Measurements from ENCODE around the gene ITGBL1.

The ITGBL1 gene

GRCh38 chr13:101590479-101590878 lies 138.0 kb downstream of the ITGBL1 start:
- Histone ChIP-seq H3K4me1 (ENCODE audit: control insufficient read depth, insufficient read depth, low read length) (no peaks in the 10 kb centered on the region), H3K36me3 (ENCODE audit: control insufficient read depth, insufficient read depth, low read length) (no peaks in the 10 kb centered on the region), H3K4me3 (ENCODE audit: low read length) (no peak overlapping the region), H3K27me3 (ENCODE audit: control insufficient read depth, insufficient read depth, low read length) (no peaks in the 10 kb centered on the region), H3K9me3 (ENCODE audit: control insufficient read depth, insufficient read depth, low read length) (no peaks in the 10 kb centered on the region), H3K27ac (ENCODE audit: low read length) (no peak overlapping the region)
- WGBS (ENCODE audit: insufficient coverage, insufficient read length), result no CpG with 5 or more reads among the region's 4 CpGs
- no peak for DNase-seq (ENCODE audit: low read depth, low spot score)

- no peak overlapping the region for H3K27ac ChIP-seq (ENCODE audit: low read length)
- H3K4me3 ChIP-seq (ENCODE audit: low read length), result no peak overlapping the region
- H3K27me3 ChIP-seq (ENCODE audit: control insufficient read depth, insufficient read depth, low read length), result no peaks in the 10 kb centered on the region
- H3K9me3 ChIP-seq (ENCODE audit: control insufficient read depth, insufficient read depth, low read length), result no peaks in the 10 kb centered on the region
- no peaks in the 10 kb centered on the region for H3K36me3 ChIP-seq (ENCODE audit: control insufficient read depth, insufficient read depth, low read length)
- no CpG with 5 or more reads among the region's 5 CpGs for WGBS (ENCODE audit: insufficient coverage, insufficient read length)
- no peak for DNase-seq (ENCODE audit: low read depth, low spot score)
- no peaks in the 10 kb centered on the region for H3K4me1 ChIP-seq (ENCODE audit: control insufficient read depth, insufficient read depth, low read length)
Measured at GRCh38 chr13:101594936-101595335, 142.5 kb downstream of the ITGBL1 start.

- WGBS (ENCODE audit: insufficient coverage, insufficient read length), result no CpG with 5 or more reads among the region's 4 CpGs
Measured at GRCh38 chr13:101596803-101597202, 144.3 kb downstream of the ITGBL1 start.

GRCh38 chr13:101611491-101612475 lies 159.3 kb downstream of the ITGBL1 start:
- no peaks in the 10 kb centered on the region for H3K9me3 ChIP-seq (ENCODE audit: control insufficient read depth, insufficient read depth, low read length)
- H3K36me3 ChIP-seq (ENCODE audit: control insufficient read depth, insufficient read depth, low read length), result no peaks in the 10 kb centered on the region
- no peaks in the 10 kb centered on the region for H3K27me3 ChIP-seq (ENCODE audit: control insufficient read depth, insufficient read depth, low read length)
- H3K27ac ChIP-seq (ENCODE audit: low read length), result no peak overlapping the region
- H3K4me1 ChIP-seq (ENCODE audit: control insufficient read depth, insufficient read depth, low read length), result no peaks in the 10 kb centered on the region
- no peak overlapping the region for H3K4me3 ChIP-seq (ENCODE audit: low read length)
- no CpG with 5 or more reads among the region's 5 CpGs for WGBS (ENCODE audit: insufficient coverage, insufficient read length)
- no peak for DNase-seq (ENCODE audit: low read depth, low spot score)

More at GRCh38 chr13:101596803-101597202, 144.3 kb downstream of the ITGBL1 start:
- no peak overlapping the region for H3K27ac ChIP-seq (ENCODE audit: low read length)
- H3K27me3 ChIP-seq (ENCODE audit: control insufficient read depth, insufficient read depth, low read length), result no peaks in the 10 kb centered on the region
- no peak for DNase-seq (ENCODE audit: low read depth, low spot score)
- H3K36me3 ChIP-seq (ENCODE audit: control insufficient read depth, insufficient read depth, low read length), result no peaks in the 10 kb centered on the region
- no peak overlapping the region for H3K4me3 ChIP-seq (ENCODE audit: low read length)
- H3K4me1 ChIP-seq (ENCODE audit: control insufficient read depth, insufficient read depth, low read length), result no peaks in the 10 kb centered on the region
- no peaks in the 10 kb centered on the region for H3K9me3 ChIP-seq (ENCODE audit: control insufficient read depth, insufficient read depth, low read length)

- H3K4me3 ChIP-seq (ENCODE audit: low read length), result no peak overlapping the region
- DNase-seq (ENCODE audit: low read depth, low spot score), result no peak
- no CpG with 5 or more reads among the region's 7 CpGs for WGBS (ENCODE audit: insufficient coverage, insufficient read length)
- no peaks in the 10 kb centered on the region for H3K9me3 ChIP-seq (ENCODE audit: control insufficient read depth, insufficient read depth, low read length)
- H3K27ac ChIP-seq (ENCODE audit: low read length), result no peak overlapping the region
- no peaks in the 10 kb centered on the region for H3K36me3 ChIP-seq (ENCODE audit: control insufficient read depth, insufficient read depth, low read length)
- H3K4me1 ChIP-seq (ENCODE audit: control insufficient read depth, insufficient read depth, low read length), result no peaks in the 10 kb centered on the region
- no peaks in the 10 kb centered on the region for H3K27me3 ChIP-seq (ENCODE audit: control insufficient read depth, insufficient read depth, low read length)
Measured at GRCh38 chr13:101612735-101613134, 160.3 kb downstream of the ITGBL1 start.

GRCh38 chr13:101614491-101614890 lies 162.0 kb downstream of the ITGBL1 start:
- DNase-seq (ENCODE audit: low read depth, low spot score), result no peak
- Histone ChIP-seq H3K27me3 (ENCODE audit: control insufficient read depth, insufficient read depth, low read length) (no peaks in the 10 kb centered on the region), H3K4me3 (ENCODE audit: low read length) (no peak overlapping the region), H3K36me3 (ENCODE audit: control insufficient read depth, insufficient read depth, low read length) (no peaks in the 10 kb centered on the region), H3K27ac (ENCODE audit: low read length) (no peak overlapping the region), H3K9me3 (ENCODE audit: control insufficient read depth, insufficient read depth, low read length) (no peaks in the 10 kb centered on the region), H3K4me1 (ENCODE audit: control insufficient read depth, insufficient read depth, low read length) (no peaks in the 10 kb centered on the region)
- no CpG with 5 or more reads among the region's 8 CpGs for WGBS (ENCODE audit: insufficient coverage, insufficient read length)

- Histone ChIP-seq H3K36me3 (ENCODE audit: control insufficient read depth, insufficient read depth, low read length) (no peaks in the 10 kb centered on the region), H3K27ac (ENCODE audit: low read length) (no peak overlapping the region), H3K9me3 (ENCODE audit: control insufficient read depth, insufficient read depth, low read length) (no peaks in the 10 kb centered on the region), H3K27me3 (ENCODE audit: control insufficient read depth, insufficient read depth, low read length) (no peaks in the 10 kb centered on the region), H3K4me3 (ENCODE audit: low read length) (no peak overlapping the region), H3K4me1 (ENCODE audit: control insufficient read depth, insufficient read depth, low read length) (no peaks in the 10 kb centered on the region)
- WGBS (ENCODE audit: insufficient coverage, insufficient read length), result no CpG with 5 or more reads among the region's 8 CpGs
- no peak for DNase-seq (ENCODE audit: low read depth, low spot score)
Measured at GRCh38 chr13:101618440-101619187, 166.1 kb downstream of the ITGBL1 start.

GRCh38 chr13:101621099-101621498 lies 168.6 kb downstream of the ITGBL1 start:
- H3K27me3 ChIP-seq (ENCODE audit: control insufficient read depth, insufficient read depth, low read length), result no peaks in the 10 kb centered on the region
- no peak overlapping the region for H3K4me3 ChIP-seq (ENCODE audit: low read length)
- DNase-seq (ENCODE audit: low read depth, low spot score), result no peak
- H3K4me1 ChIP-seq (ENCODE audit: control insufficient read depth, insufficient read depth, low read length), result no peaks in the 10 kb centered on the region
- H3K27ac ChIP-seq (ENCODE audit: low read length), result no peak overlapping the region
- no peaks in the 10 kb centered on the region for H3K36me3 ChIP-seq (ENCODE audit: control insufficient read depth, insufficient read depth, low read length)
- H3K9me3 ChIP-seq (ENCODE audit: control insufficient read depth, insufficient read depth, low read length), result no peaks in the 10 kb centered on the region
- WGBS (ENCODE audit: insufficient coverage, insufficient read length), result no CpG with 5 or more reads among the region's 2 CpGs

- no peaks in the 10 kb centered on the region for H3K27me3 ChIP-seq (ENCODE audit: control insufficient read depth, insufficient read depth, low read length)
- no peaks in the 10 kb centered on the region for H3K4me1 ChIP-seq (ENCODE audit: control insufficient read depth, insufficient read depth, low read length)
- H3K36me3 ChIP-seq (ENCODE audit: control insufficient read depth, insufficient read depth, low read length), result no peaks in the 10 kb centered on the region
- no CpG with 5 or more reads among the region's 2 CpGs for WGBS (ENCODE audit: insufficient coverage, insufficient read length)
- DNase-seq (ENCODE audit: low read depth, low spot score), result no peak
- no peaks in the 10 kb centered on the region for H3K9me3 ChIP-seq (ENCODE audit: control insufficient read depth, insufficient read depth, low read length)
- H3K4me3 ChIP-seq (ENCODE audit: low read length), result no peak overlapping the region
- no peak overlapping the region for H3K27ac ChIP-seq (ENCODE audit: low read length)
Measured at GRCh38 chr13:101623470-101624209, 171.2 kb downstream of the ITGBL1 start.

Measured in iPS DF 6.9 (cell line).